ENCODE measurements around the gene ITGA1.

- TF ChIP-seq, protein P1, sequence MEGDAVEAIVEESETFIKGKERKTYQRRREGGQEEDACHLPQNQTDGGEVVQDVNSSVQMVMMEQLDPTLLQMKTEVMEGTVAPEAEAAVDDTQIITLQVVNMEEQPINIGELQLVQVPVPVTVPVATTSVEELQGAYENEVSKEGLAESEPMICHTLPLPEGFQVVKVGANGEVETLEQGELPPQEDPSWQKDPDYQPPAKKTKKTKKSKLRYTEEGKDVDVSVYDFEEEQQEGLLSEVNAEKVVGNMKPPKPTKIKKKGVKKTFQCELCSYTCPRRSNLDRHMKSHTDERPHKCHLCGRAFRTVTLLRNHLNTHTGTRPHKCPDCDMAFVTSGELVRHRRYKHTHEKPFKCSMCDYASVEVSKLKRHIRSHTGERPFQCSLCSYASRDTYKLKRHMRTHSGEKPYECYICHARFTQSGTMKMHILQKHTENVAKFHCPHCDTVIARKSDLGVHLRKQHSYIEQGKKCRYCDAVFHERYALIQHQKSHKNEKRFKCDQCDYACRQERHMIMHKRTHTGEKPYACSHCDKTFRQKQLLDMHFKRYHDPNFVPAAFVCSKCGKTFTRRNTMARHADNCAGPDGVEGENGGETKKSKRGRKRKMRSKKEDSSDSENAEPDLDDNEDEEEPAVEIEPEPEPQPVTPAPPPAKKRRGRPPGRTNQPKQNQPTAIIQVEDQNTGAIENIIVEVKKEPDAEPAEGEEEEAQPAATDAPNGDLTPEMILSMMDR (IDR thresholded peaks at IDR 0.05), result no peak
- no peak for TF ChIP-seq POLR2A (IDR thresholded peaks at IDR 0.05)
These were observed 98.5 kb downstream of the ITGA1 start for GRCh38 chr5:52886206-52886605.

Measured in lower leg skin (tissue), 3 donors.